H9 (cell line): ENCODE data around the gene ZMYND8. TPM values are rescaled to one million over a fixed set of nuclear protein-coding genes. Genes with fewer than 3 reads are reported as not detected.

ENCODE experiments used
- DNase-seq: peaks from one replicate; pipeline ENCODE4 v3.0.0-alpha.2; 2017
- H2AFZ ChIP-seq: one replicate; pipeline ENCODE4 v1.6.1; 2013; ENCODE audit warnings: mild to moderate bottlenecking, low read length, control low read depth, moderate library complexity
- H2AK5ac ChIP-seq: 2 replicates; pipeline ENCODE4 v1.6.1; 2013; ENCODE audit warnings: low read length, control low read depth, mixed read lengths; ENCODE audit not compliant: insufficient read length
- H2BK120ac ChIP-seq: one replicate; pipeline ENCODE4 v1.6.1; 2013; ENCODE audit warnings: low read depth, mild to moderate bottlenecking, low read length, control low read depth, inconsistent platforms; ENCODE audit not compliant: poor library complexity, severe bottlenecking
- H2BK12ac ChIP-seq: 2 replicates; pipeline ENCODE4 v1.6.1; 2013; ENCODE audit warnings: low read length, control low read depth, mixed read lengths, low read depth; ENCODE audit not compliant: insufficient read length
- H2BK15ac ChIP-seq: 2 replicates; pipeline ENCODE4 v1.6.1; 2013; ENCODE audit warnings: low read depth, low read length, control low read depth
- H2BK20ac ChIP-seq: one replicate; pipeline ENCODE4 v1.6.1; 2013; ENCODE audit warnings: low read depth, mild to moderate bottlenecking, low read length, control low read depth, inconsistent platforms; ENCODE audit not compliant: poor library complexity, severe bottlenecking
- H2BK5ac ChIP-seq: 2 replicates; pipeline ENCODE4 v1.6.1; 2013; ENCODE audit warnings: low read length, control low read depth, mixed read lengths; ENCODE audit not compliant: insufficient read length
- H3K14ac ChIP-seq: 2 replicates; pipeline ENCODE4 v1.6.1; 2013; ENCODE audit warnings: low read length, control low read depth; ENCODE audit not compliant: insufficient read depth
- H3K18ac ChIP-seq: 2 replicates; pipeline ENCODE4 v1.6.1; 2013; ENCODE audit warnings: low read depth, mild to moderate bottlenecking, mixed read lengths, low read length, control low read depth; ENCODE audit not compliant: insufficient read length
- H3K23ac ChIP-seq: 2 replicates; pipeline ENCODE4 v1.6.1; 2013; ENCODE audit warnings: low read length, control low read depth, mixed read lengths, low read depth; ENCODE audit not compliant: insufficient read length
- H3K23me2 ChIP-seq: 2 replicates; pipeline ENCODE4 v1.6.1; 2013; ENCODE audit warnings: low read depth, mild to moderate bottlenecking, mixed read lengths, low read length, control low read depth; ENCODE audit not compliant: insufficient read length, poor library complexity, severe bottlenecking
- H3K27ac ChIP-seq: 2 replicates; pipeline ENCODE4 v1.5.1; 2013; ENCODE audit warnings: low read length, control low read depth, mixed read lengths, low read depth; ENCODE audit not compliant: insufficient read length
- H3K27me3 ChIP-seq: 2 replicates; pipeline ENCODE4 v1.6.1; 2013; ENCODE audit warnings: low read length, control low read depth, inconsistent platforms; ENCODE audit not compliant: insufficient read depth
- H3K4ac ChIP-seq: 2 replicates; pipeline ENCODE4 v1.6.1; 2013; ENCODE audit warnings: low read depth, mild to moderate bottlenecking, control low read depth, inconsistent platforms, low read length, moderate library complexity
- H3K4me1 ChIP-seq: 2 replicates; pipeline ENCODE4 v1.6.1; 2013; ENCODE audit warnings: low read length, control low read depth, inconsistent platforms; ENCODE audit not compliant: insufficient read depth
- H3K4me2 ChIP-seq: 2 replicates; pipeline ENCODE4 v1.6.1; 2013; ENCODE audit warnings: low read length, control low read depth, mixed read lengths; ENCODE audit not compliant: insufficient read length, insufficient read depth
- H3K56ac ChIP-seq: 2 replicates; pipeline ENCODE4 v1.6.1; 2013; ENCODE audit warnings: low read depth, mild to moderate bottlenecking, mixed read lengths, low read length, control low read depth; ENCODE audit not compliant: insufficient read length
- H3K79me1 ChIP-seq: 2 replicates; pipeline ENCODE4 v1.6.1; 2013; ENCODE audit warnings: low read depth, mild to moderate bottlenecking, moderate library complexity, low read length, control low read depth, inconsistent platforms; ENCODE audit not compliant: insufficient read depth, poor library complexity, severe bottlenecking
- H3K79me2 ChIP-seq: 2 replicates; pipeline ENCODE4 v1.6.1; 2013; ENCODE audit warnings: low read length, control low read depth, inconsistent platforms; ENCODE audit not compliant: insufficient read depth
- H3K9ac ChIP-seq: 2 replicates; pipeline ENCODE4 v1.6.1; 2013; ENCODE audit warnings: low read length, control low read depth, mixed read lengths; ENCODE audit not compliant: insufficient read length; ENCODE audit errors: extremely low read depth
- H3K9me3 ChIP-seq: one replicate; pipeline ENCODE4 v1.6.1; 2013; ENCODE audit warnings: low read depth, low read length, inconsistent platforms; ENCODE audit not compliant: control insufficient read depth
- H3T11ph ChIP-seq: one replicate; pipeline ENCODE4 v1.6.1; 2013; ENCODE audit warnings: mild to moderate bottlenecking, low read length, control low read depth, inconsistent platforms
- H4K20me1 ChIP-seq: one replicate; pipeline ENCODE4 v1.6.1; 2013; ENCODE audit not compliant: control insufficient read depth, insufficient read length, insufficient read depth
- H4K5ac ChIP-seq: 2 replicates; pipeline ENCODE4 v1.6.1; 2013; ENCODE audit warnings: low read depth, mild to moderate bottlenecking, mixed read lengths, low read length, control low read depth; ENCODE audit not compliant: insufficient read length
- H4K8ac ChIP-seq: replicated peaks from 2 replicates; pipeline ENCODE4 v1.6.1; 2013; ENCODE audit warnings: low read length, control low read depth, mixed read lengths, low read depth; ENCODE audit not compliant: insufficient read length
- H4K91ac ChIP-seq: 2 replicates; pipeline ENCODE4 v1.6.1; 2013; ENCODE audit warnings: low read depth, mild to moderate bottlenecking, moderate library complexity, mixed read lengths, low read length, control low read depth; ENCODE audit not compliant: insufficient read length
- H3K27ac Mint-ChIP-seq, 3 experiments: 2 replicates in 2 of 3; 3 replicates in 1 of 3; pipeline ENCODE4 v1.8.0; 2020 to 2021; ENCODE audit warnings: mixed read lengths in 3 of 3, mild to moderate bottlenecking in 1 of 3, moderate library complexity in 1 of 3
- H3K27me3 Mint-ChIP-seq: 2 replicates; pipeline ENCODE4 v1.8.0; 2021; ENCODE audit warnings: low read depth, mild to moderate bottlenecking, moderate library complexity, mixed read lengths
- H3K36me3 Mint-ChIP-seq, 3 experiments: 2 replicates in 2 of 3; 3 replicates in 1 of 3; pipeline ENCODE4 v1.8.0; 2020 to 2021; ENCODE audit warnings: low read depth in 3 of 3, mixed read lengths in 3 of 3; ENCODE audit not compliant: insufficient read depth in 1 of 3
- H3K4me1 Mint-ChIP-seq, 2 experiments: 2 replicates each; pipeline ENCODE4 v1.8.0; 2020; ENCODE audit warnings: mixed read lengths in 2 of 2
- H3K4me3 Mint-ChIP-seq, 2 experiments: 2 replicates in 1 of 2; 3 replicates in 1 of 2; pipeline ENCODE4 v1.8.0; 2020 to 2021; ENCODE audit warnings: mild to moderate bottlenecking in 2 of 2, mixed read lengths in 2 of 2, moderate library complexity in 1 of 2
- H3K9me3 Mint-ChIP-seq, 2 experiments: 2 replicates in 1 of 2; 3 replicates in 1 of 2; pipeline ENCODE4 v1.8.0; 2020; ENCODE audit warnings: mild to moderate bottlenecking in 2 of 2, mixed read lengths in 2 of 2, moderate library complexity in 1 of 2
- CTCF ChIP-seq: fragments of 200-600 bp; sonication (generic); conservative IDR thresholded peaks from 3 replicates; pipeline ENCODE4 v1.8.0; 2021; ENCODE audit warnings: antibody characterized with exemption, mild to moderate bottlenecking
- WGBS: extraction: QIAGEN DNeasy Blood & Tissue Kit; methylation state at CpG from one replicate; pipeline ENCODE4 v1.1.7; 2013; ENCODE audit warnings: missing lambda C conversion rate, low lambda C conversion rate, mixed read lengths; ENCODE audit not compliant: insufficient read length; ENCODE audit errors: extremely low coverage; 5-methylcytosine and 5-hydroxymethylcytosine counted together
- total RNA-seq: library from RNA; stranded (reverse); gene quantifications from 2 replicates; pipeline ENCODE4 v1.2.1, GENCODE V29; 2021

Gene ZMYND8
- total RNA-seq, 1 experiment from 2014 or later, result 158 TPM

GRCh38 chr20:47221036-47221625 lies 135.4 kb downstream of the ZMYND8 start:
- TF ChIP-seq CTCF, result no peak
- H3K79me2 ChIP-seq, result peaks cover 4% of the 10 kb centered on the region
- peaks cover 4% of the 10 kb centered on the region for H3K79me1 ChIP-seq
- no peak overlapping the region for H2BK20ac ChIP-seq
- Mint-ChIP-seq H3K4me1 (peaks cover 0 to 6% of the 10 kb centered on the region in 2 experiments; a peak in 1 of 4 replicates), H3K9me3 (no peaks in the 10 kb centered on the region), H3K36me3 (peaks cover 63 to 88% (median 81%) of the 10 kb centered on the region in 3 experiments), H3K27me3 (no peaks in the 10 kb centered on the region; the same call in 1 of the 2 replicates), H3K4me3 (no peak overlapping the region; a peak in 1 of 5 replicates), H3K27ac (peak overlapping the region; percentile 66 to 90 (median 76); a peak in 5 of 7 replicates)
- no peak overlapping the region for H4K91ac ChIP-seq
- H3K4me1 ChIP-seq, result no peaks in the 10 kb centered on the region
- H4K5ac ChIP-seq, result no peak overlapping the region
- H4K8ac ChIP-seq, result no peak overlapping the region
- no peaks in the 10 kb centered on the region for H3K23me2 ChIP-seq
- no peak overlapping the region for H3K9ac ChIP-seq
- H3K14ac ChIP-seq, result no peak overlapping the region
- H2BK12ac ChIP-seq, result no peak overlapping the region
- WGBS, result no CpG with 5 or more reads among the region's 16 CpGs
- no peak overlapping the region for H2AK5ac ChIP-seq
- no peaks in the 10 kb centered on the region for H3K27me3 ChIP-seq
- H4K20me1 ChIP-seq, result no peaks in the 10 kb centered on the region
- DNase-seq, result no peak
- no peaks in the 10 kb centered on the region for H3K9me3 ChIP-seq
- no peak overlapping the region for H3K27ac ChIP-seq
- no peak overlapping the region for H2BK5ac ChIP-seq
- no peak overlapping the region for H3K18ac ChIP-seq
- no peak overlapping the region for H3K4me2 ChIP-seq
- H3K56ac ChIP-seq, result no peak overlapping the region
- H3K4ac ChIP-seq, result no peak overlapping the region
- H2AFZ ChIP-seq, result no peak overlapping the region
- H2BK15ac ChIP-seq, result no peak overlapping the region
- no peak overlapping the region for H3K23ac ChIP-seq
- H2BK120ac ChIP-seq, result no peak overlapping the region
- no peak overlapping the region for H3T11ph ChIP-seq
